ENCODE results near the gene PLEKHJ1. TPM values are rescaled to one million over a fixed set of nuclear protein-coding genes. Genes with fewer than 3 reads are reported as not detected.

Gene PLEKHJ1
- total RNA-seq, 3 donors from 2014 or later: 132 to 231 (median 189) TPM

DNA sequence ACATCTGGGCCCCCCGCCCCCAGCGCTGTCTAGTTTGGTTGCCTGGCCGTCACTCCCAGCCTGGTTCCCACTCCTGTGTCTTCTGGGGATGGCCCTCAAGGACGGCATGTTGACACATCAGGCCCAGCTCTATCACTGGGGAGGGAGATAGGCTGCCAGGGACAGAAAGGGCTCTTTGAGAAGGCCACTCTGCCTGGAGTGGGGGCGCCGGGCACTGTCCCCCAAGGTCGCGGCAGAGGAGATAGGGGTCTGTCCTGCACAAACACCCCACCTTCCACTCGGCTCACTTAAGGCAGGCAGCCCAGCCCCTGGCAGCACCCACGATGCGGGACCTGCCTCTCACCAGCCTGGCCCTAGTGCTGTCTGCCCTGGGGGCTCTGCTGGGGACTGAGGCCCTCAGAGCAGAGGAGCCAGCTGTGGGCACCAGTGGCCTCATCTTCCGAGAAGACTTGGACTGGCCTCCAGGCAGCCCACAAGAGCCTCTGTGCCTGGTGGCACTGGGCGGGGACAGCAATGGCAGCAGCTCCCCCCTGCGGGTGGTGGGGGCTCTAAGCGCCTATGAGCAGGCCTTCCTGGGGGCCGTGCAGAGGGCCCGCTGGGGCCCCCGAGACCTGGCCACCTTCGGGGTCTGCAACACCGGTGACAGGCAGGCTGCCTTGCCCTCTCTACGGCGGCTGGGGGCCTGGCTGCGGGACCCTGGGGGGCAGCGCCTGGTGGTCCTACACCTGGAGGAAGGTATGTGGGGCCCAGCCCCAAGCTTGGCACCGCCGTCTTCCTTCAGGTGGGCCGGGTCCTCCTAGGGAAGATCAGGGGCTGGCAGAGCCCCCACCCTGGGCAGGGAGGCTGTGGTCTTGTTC, 13.1 kb upstream of the PLEKHJ1 start, which contains the start of gene AMH:
Gene AMH (plus strand): TSS at position 314 of the 857 bp plus-strand sequence. CDS start 10 bp downstream, at position 324.
- ATAC-seq (no peak), DNase-seq (no peak)
- Histone ChIP-seq H3K4me3 (no peak within 1 kb of the TSS), H3K4me1 (ENCODE audit: low read depth) (peaks cover 33% of the 10 kb centered on the region), H3K36me3 (ENCODE audit: low read depth) (peaks cover 16% of the 10 kb centered on the region), H3K9me3 (no peaks in the 10 kb centered on the region)
- TF ChIP-seq, protein P1, sequence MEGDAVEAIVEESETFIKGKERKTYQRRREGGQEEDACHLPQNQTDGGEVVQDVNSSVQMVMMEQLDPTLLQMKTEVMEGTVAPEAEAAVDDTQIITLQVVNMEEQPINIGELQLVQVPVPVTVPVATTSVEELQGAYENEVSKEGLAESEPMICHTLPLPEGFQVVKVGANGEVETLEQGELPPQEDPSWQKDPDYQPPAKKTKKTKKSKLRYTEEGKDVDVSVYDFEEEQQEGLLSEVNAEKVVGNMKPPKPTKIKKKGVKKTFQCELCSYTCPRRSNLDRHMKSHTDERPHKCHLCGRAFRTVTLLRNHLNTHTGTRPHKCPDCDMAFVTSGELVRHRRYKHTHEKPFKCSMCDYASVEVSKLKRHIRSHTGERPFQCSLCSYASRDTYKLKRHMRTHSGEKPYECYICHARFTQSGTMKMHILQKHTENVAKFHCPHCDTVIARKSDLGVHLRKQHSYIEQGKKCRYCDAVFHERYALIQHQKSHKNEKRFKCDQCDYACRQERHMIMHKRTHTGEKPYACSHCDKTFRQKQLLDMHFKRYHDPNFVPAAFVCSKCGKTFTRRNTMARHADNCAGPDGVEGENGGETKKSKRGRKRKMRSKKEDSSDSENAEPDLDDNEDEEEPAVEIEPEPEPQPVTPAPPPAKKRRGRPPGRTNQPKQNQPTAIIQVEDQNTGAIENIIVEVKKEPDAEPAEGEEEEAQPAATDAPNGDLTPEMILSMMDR (IDR thresholded peaks at IDR 0.05): no peak
- intact Hi-C loops (cut with DNase I, micrococcal nuclease): no loop called here

DNA sequence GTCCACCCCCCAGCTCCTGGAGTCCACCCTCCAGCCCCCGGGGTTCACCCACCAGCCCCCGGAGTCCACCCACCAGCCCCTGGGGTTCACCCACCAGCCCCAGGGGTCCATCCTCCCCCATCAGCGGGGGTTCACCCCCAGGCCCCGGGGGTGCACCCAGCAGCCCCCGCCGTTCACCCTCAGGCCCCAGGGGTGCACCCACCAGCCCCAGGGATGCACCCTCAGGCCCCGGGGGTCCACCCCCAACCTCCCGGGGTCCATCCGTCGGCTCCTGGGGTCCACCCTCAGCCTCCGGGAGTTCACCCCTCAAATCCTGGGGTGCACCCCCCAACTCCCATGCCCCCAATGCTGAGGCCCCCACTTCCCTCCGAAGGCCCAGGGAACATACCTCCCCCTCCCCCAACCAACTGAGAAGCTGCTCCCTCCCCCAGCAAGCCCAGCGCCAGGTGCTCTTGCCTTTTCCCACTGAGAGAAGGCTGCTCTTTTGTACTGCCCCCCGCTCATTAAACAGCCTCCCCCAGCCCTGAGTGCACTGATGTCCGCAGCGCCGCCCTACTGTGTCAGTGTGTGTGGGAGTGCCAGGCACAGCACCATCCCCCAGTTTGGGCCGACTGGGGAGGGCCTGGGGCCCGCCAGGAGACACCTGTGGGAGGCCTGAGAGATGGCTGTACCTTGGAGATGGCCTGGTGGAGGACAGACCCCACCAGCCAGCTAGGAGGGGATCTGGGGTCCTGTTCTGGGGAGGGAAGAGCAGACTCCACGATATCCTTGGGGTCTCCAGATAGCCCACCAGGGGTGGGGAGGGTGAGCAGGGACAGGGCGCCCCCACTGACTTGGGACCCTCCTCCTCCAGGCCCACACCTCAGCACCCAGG, 12.2 kb upstream of the PLEKHJ1 start:
- DNase-seq (no peak), ATAC-seq (no peak)
- peaks cover 36% of the 10 kb centered on the region for H3K4me1 ChIP-seq (ENCODE audit: low read depth)
- H3K4me3 ChIP-seq: no peak overlapping the region
- TF ChIP-seq, protein P1 (IDR thresholded peaks at IDR 0.05): no peak
- no peaks in the 10 kb centered on the region for H3K9me3 ChIP-seq
- H3K36me3 ChIP-seq (ENCODE audit: low read depth): peaks cover 17% of the 10 kb centered on the region
- intact Hi-C loops (cut with DNase I, micrococcal nuclease): no loop called here

DNA sequence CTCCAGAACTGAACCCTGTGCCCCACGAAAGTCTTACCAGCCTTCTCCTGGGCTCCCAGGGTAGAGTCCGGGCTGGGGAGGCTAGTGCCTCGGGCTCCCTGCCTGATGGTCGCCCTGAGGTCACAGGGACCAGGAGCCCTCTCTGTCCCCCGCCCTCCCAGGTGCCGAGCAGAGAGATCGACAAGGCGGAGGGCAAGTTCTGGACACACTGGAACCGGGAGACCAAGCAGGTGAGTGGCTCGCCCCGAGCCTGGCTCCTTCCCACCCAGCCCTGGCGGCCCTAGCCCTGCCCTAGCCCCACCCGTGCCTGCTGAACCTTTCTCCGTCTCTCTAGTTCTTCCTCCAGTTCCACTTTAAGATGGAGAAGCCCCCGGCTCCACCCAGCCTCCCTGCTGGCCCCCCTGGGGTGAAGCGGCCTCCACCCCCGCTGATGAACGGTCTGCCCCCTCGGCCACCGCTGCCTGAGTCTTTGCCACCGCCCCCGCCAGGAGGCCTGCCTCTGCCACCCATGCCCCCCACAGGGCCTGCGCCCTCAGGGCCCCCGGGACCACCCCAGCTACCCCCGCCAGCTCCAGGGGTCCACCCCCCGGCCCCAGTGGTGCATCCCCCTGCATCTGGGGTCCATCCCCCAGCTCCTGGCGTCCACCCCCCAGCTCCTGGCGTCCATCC, 11.4 kb upstream of the PLEKHJ1 start:
- no peaks in the 10 kb centered on the region for H3K9me3 ChIP-seq
- DNase-seq (no peak), ATAC-seq (no peak)
- H3K4me1 ChIP-seq (ENCODE audit: low read depth): peaks cover 29% of the 10 kb centered on the region
- TF ChIP-seq, protein P1 (IDR thresholded peaks at IDR 0.05): no peak
- H3K4me3 ChIP-seq: no peak overlapping the region
- H3K36me3 ChIP-seq (ENCODE audit: low read depth): peaks cover 17% of the 10 kb centered on the region
- intact Hi-C loops (cut with DNase I, micrococcal nuclease): no loop called here

DNA sequence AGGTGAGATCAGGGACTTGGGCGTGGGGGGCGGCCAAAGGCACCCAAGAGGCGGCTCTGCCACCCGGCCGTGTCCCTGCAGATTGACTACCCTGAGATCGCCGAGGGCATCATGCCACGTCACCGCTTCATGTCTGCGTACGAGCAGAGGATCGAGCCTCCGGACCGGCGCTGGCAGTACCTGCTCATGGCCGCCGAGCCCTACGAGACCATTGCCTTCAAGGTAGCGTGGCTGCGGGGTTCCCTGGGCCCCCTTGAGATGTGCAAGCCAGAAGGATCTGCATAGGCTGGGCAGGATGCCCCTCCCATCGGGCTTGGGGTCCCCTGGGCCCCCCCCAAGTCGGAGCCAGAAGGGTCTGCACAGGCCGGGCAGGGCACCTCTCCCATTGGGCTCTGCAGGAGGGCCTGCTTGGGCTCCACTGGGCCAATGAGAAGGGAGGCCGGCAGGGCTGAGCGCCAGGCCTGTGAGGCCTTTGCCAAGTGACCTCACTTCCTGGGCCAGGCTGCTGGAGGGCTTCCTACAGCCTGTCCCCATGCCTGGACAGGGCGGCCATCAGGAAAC, 10.8 kb upstream of the PLEKHJ1 start:
- intact Hi-C loops (cut with DNase I, micrococcal nuclease): no loop called here
- DNase-seq (no peak), ATAC-seq (no peak)
- H3K9me3 ChIP-seq: no peaks in the 10 kb centered on the region
- no peak overlapping the region for H3K4me3 ChIP-seq
- peaks cover 17% of the 10 kb centered on the region for H3K36me3 ChIP-seq (ENCODE audit: low read depth)
- TF ChIP-seq, protein P1 (IDR thresholded peaks at IDR 0.05): no peak
- H3K4me1 ChIP-seq (ENCODE audit: low read depth): peaks cover 26% of the 10 kb centered on the region

DNA sequence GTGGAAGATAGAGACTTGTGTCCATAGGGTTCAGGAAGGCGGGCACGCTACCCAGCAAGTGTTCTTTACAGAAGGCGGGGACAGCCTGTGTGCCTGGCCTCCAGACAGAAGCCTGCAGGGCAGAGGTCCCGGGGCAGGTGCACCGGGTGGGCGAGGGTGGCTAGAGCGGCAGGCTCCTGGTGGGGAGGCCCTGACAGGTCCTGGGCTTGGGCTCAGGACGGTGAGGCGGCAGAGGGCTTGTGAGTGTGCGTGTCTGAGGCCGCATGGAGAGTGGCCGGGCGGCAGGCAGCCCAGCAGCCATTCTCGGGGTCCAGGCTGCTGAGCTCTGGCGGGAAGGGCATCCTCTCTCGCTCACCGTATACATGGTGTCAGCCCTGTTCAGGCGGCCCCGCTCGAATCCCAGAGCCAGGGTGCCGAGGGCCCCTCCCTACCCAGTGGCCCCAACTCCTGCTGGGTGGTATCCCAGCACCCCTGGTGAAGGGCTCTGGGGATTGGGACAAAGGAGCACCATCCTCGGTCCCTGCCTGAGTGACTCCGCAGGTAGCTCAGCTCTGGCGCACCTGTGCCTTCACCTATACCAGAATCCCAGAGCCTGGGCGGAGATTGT, 10.0 kb upstream of the PLEKHJ1 start:
- intact Hi-C loops (cut with DNase I, micrococcal nuclease): no loop called here

More for the DNA sequence above, 10.0 kb upstream of the PLEKHJ1 start:
- no peak for ATAC-seq
- DNase-seq: no peak
- Histone ChIP-seq H3K9me3 (no peaks in the 10 kb centered on the region), H3K36me3 (ENCODE audit: low read depth) (peaks cover 17% of the 10 kb centered on the region), H3K4me3 (no peak overlapping the region), H3K4me1 (ENCODE audit: low read depth) (peaks cover 28% of the 10 kb centered on the region)
- TF ChIP-seq, protein P1 (IDR thresholded peaks at IDR 0.05): no peak
